ENCODE measurements around the gene ACAP1.
A peak's percentile ranks its signal among the peaks of the same experiment; 100 is the strongest.
"Not testable (repeated sequence)": the region's sequence is repeated elsewhere in the genome, so short reads cannot be mapped to it uniquely, and the experiment has no call there.

The ACAP1 gene

DNA sequence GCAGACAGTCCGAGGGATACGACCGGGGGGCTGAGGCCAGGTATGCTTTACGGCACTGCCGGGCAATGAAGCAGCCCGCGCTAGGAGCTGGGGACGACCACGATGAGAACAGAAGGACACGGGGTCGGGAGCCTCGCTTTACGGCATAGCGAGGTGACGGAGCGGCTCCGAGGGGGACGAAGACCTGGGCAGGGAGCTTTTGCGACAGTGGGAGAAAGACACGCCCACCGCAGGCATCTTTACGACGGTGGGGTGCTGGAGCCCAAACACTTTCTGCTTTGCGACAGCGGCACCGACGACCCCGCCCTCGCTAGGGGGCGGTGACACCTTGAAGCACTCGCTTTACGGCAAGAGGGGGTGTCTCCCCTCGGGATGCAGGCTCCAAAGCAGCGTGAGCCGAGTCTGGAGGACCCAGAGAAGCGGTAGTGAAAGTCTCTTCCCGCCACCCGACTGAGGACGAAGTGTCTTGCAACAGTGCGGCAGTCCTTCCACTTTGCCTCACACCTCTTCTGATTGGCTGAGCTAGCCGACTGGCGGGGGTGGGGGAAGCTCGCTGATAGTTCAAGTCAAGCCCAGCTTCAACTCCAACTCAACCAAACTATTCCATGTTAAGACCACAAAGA is 6.8 kb upstream of the ACAP1 start:
- peak; percentile 93 for DNase-seq (ENCODE audit: low read depth)

GRCh38 chr17:7329997-7330637 is 6.2 kb upstream of the ACAP1 start:
- DNase-seq (ENCODE audit: low read depth) = peak; percentile 64

- DNase-seq (ENCODE audit: low read depth) = no peak
Measured at GRCh38 chr17:7330638-7331015, 5.7 kb upstream of the ACAP1 start.

DNA sequence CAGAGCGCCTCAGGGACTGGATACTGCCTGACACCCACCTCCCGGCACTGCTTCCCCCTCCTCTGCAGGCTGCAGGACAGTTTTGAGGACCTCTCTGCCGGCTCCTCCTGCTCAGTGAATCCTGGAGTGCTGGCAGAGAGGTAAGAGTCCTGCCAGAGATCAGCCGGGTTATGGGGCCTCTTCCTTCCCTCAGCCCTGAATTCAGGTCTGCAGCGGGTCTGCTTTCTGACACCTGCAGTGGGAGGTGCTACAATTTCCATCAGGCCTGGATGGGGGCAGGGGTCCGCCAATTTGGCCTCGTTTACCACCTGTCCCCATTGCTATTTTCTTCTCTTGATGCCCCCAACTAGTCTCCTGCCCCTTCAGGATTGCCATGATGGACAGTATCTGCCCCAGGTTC is 4.2 kb upstream of the ACAP1 start:
- no peak for DNase-seq (ENCODE audit: low read depth)

DNA sequence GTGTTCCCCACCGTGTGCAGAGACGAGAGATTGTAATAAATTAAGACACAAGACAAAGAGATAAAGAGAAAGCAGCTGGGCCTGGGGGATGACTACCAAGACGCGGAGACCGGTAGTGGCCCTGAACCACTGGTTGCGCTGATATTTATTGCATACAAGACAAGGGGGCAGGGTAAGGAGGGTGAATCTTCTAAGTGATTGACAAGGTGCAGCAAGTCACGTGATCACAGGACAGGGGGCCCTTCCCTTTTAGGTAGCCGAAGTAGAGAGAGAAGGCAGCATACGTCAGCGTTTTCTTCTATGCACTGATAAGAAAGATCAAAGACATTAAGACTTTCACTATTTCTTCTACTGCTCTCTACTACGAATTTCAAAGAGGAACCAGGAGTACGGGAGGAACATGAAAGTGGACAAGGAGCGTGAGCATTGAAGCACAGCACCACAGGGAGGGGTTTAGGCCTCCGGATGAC is 3.7 kb upstream of the ACAP1 start:
- not testable (repeated sequence) for DNase-seq (ENCODE audit: low read depth)

- no peak for DNase-seq (ENCODE audit: low read depth)
Measured at GRCh38 chr17:7334938-7335538, 1.3 kb upstream of the ACAP1 start.

DNA sequence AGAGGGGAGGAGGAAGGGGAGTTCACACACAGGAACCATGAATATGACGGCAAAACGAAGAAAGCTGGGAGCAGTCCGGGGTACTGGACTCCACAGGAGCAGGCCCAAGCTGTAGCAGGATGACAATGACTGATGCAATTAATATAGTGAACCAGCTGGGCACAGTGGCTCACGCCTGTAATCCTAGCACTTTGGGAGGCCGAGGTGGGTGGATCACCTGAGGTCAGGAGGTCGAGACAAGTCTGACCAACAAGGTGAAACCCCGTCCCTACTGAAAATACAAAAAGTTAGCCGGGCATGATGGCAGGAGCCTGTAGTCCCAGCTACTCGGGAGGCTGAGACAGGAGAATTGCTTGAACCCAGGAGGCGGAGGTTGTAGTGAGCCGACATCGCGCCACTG is 564 bp upstream of the ACAP1 start:
- not testable (repeated sequence) for DNase-seq (ENCODE audit: low read depth)

- not testable (repeated sequence) for DNase-seq (ENCODE audit: low read depth)
Measured at GRCh38 chr17:7337600-7337999, 1.3 kb downstream of the ACAP1 start.

DNA sequence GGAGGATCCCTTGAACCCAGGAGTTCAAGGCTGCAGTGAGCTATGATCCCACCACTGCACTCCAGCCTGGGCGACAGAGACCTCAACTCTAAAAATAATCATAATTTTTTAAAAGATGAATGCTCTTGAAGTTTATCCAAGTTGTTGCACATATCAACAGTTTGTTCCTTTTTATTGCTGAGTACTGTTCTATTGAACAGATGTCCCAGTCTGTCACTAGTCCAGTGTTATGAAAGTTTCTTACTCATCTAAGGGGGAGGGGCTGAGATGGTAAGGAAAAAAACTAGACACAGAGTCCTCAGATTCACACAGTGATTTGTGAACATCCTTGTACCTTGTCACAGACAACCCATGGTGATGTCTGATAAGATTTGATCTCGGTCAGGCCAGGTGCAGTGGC is 3.9 kb downstream of the ACAP1 start:
- no peak for DNase-seq (ENCODE audit: low read depth)

DNA sequence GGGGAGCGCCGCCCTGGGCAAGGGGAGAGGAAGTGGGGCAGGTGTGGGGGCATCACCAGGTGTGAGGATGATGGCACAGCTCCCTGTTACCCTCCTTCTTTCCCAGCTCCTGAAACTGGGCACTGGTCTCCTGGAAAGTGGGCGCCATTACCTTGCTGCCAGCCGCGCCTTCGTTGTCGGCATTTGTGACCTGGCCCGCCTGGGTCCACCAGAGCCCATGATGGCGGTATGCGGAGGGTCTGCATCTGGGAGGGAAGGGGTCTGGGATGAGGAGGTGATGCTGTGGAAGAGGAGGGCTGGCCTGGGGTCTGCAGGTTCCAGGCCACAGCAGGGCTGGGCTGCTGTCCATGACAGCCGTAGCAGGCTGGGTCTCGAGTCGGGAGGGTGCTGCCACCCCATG is 5.5 kb downstream of the ACAP1 start:
- no peak for DNase-seq (ENCODE audit: low read depth)

- no peak for DNase-seq (ENCODE audit: low read depth)
Measured at GRCh38 chr17:7343250-7343649, 6.9 kb downstream of the ACAP1 start.

- no peak for DNase-seq (ENCODE audit: low read depth)
Measured at GRCh38 chr17:7346761-7347614, 10.7 kb downstream of the ACAP1 start.

DNA sequence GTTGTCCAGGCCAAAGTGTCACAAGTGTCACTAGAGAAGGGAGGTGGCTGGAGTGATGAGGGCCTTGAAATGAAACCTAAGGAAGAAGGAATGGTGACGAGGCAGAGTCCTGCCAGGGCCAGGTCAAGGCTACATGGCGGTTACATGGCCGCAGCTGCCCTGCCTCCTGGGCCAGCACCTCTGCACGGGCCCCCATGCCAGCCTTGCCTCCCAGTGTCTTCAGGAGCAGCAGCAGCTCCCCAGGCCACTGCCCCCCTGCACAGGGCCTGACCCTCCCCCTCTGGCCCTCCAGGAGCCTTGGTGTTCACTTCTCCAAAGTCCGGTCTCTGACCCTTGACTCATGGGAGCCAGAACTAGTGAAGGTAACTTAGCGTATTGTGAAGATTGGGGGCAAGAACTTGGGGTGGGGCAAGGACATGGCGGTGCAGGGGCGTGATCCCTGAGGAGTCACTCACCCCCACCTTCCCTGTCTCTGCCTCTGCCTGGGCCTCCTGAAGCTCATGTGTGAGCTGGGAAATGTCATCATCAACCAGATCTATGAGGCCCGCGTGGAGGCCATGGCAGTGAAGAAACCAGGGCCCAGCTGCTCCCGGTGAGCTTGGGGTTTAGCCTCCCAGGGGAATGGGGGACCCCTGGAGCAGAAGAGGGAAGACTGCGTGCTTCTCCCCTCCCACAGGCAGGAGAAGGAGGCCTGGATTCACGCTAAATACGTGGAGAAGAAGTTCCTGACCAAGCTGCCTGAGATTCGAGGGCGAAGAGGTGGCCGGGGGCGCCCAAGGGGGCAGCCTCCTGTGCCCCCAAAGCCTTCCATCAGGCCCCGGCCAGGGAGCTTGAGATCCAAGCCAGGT is 11.5 kb downstream of the ACAP1 start:
- no peak for DNase-seq (ENCODE audit: low read depth)

- no peak for DNase-seq (ENCODE audit: low read depth)
Measured at GRCh38 chr17:7348478-7349242, 12.3 kb downstream of the ACAP1 start.

DNA sequence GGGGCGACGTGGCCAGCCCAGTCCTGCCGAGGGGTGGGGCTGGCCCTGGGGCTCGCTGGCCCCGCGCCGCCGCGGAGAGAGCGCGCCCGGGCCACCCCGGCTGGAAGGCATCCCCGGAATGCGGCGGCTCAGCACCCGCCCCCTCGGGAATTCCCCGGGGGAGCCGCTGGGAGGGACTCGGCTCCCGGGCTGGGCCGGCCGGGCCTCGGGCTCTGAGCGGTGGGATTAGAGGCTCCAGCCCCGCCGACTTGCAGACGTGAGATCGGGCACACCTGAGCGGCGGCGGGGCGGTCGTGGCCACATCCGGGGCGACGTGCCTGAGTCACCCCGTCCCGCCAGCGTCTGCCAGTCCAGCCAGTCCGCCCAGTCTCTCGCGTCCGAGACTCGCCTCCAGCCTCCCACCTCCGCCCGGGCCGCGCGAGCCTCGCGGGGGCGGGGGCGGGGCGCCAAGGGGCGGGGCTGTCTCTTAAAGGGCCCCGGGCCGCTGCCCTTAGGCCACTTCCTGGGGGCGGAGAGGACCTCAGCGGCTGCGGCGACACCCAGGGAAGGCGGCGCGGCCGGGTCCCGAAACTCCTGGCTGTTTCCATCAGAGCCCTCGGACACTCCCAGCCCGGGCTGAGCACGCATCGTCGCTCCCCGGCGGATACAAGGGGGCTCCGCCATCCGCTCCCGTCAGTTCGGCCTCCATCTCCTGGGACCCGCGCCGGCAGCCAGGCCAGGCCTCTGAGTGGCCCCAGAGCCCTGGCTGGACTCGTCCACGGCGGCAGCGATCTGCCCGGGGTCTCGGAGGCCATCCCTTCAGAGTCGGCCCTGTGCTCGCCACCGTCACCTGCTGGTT is 15.6 kb downstream of the ACAP1 start, which contains the start of gene KCTD11:
TSS of gene KCTD11 (plus strand) at position 498 of the 838 bp plus-strand sequence.
- no peak for DNase-seq (ENCODE audit: low read depth)

- no peak for DNase-seq (ENCODE audit: low read depth)
Measured at GRCh38 chr17:7352503-7352889, 16.2 kb downstream of the ACAP1 start.

- no peak for DNase-seq (ENCODE audit: low read depth)
Measured at GRCh38 chr17:7352910-7353635, 16.7 kb downstream of the ACAP1 start.

- DNase-seq (ENCODE audit: low read depth) = no peak
Measured at GRCh38 chr17:7354262-7354843, 18.0 kb downstream of the ACAP1 start.

DNA sequence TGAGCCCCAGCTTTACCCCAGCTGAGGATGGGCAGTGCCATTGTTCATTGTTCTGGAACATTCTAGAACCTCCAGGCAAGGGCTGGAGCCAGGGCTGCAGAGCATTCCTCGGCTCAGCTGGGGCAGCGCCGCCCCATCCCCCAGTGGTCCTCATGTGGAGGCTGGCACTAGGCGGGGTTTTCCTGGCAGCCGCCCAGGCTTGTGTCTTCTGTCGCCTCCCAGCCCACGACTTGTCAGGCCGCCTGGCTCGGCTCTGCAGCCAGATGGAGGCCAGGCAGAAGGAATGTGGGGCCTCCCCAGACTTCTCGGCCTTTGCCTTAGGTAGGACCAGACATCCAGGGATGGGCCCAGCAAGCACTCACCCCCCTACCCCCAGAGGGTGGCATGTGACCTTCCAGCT is 18.7 kb downstream of the ACAP1 start, which contains the start of gene TMEM95:
TSS of gene TMEM95 (plus strand) at position 104 of the 400 bp plus-strand sequence. CDS start at position 153, 49 bp downstream.
- no peak for DNase-seq (ENCODE audit: low read depth)

All from stimulated activated CD8-positive, alpha-beta memory T cell treated with anti-CD3 and anti-CD28 coated beads, Interleukin-7, amount 100 ng/mL, for 24 hours (primary cell).